HFFc6 (cell line): Measurements from ENCODE around the gene IL37. TPM values are rescaled to one million over a fixed set of nuclear protein-coding genes. Genes with fewer than 3 reads are reported as not detected.

Source experiments
- DNase-seq: peaks from one replicate; pipeline ENCODE4 v3.0.0-alpha.2; 2018
- H3K27ac Mint-ChIP-seq: 2 replicates; pipeline ENCODE4 v1.8.0; 2020; ENCODE audit warnings: mild to moderate bottlenecking, mixed read lengths
- H3K27me3 Mint-ChIP-seq: 2 replicates; pipeline ENCODE4 v1.8.0; 2021; ENCODE audit warnings: mild to moderate bottlenecking, moderate library complexity, mixed read lengths; ENCODE audit not compliant: insufficient read depth
- H3K36me3 Mint-ChIP-seq: 2 replicates; pipeline ENCODE4 v1.8.0; 2021; ENCODE audit warnings: low read depth, mixed read lengths
- H3K4me1 Mint-ChIP-seq: 2 replicates; pipeline ENCODE4 v1.8.0; 2020; ENCODE audit warnings: low read depth, mixed read lengths
- H3K4me3 Mint-ChIP-seq: 2 replicates; pipeline ENCODE4 v1.8.0; 2020; ENCODE audit warnings: mild to moderate bottlenecking, moderate library complexity, mixed read lengths
- H3K9me3 Mint-ChIP-seq: 2 replicates; pipeline ENCODE4 v1.8.0; 2020; ENCODE audit warnings: mild to moderate bottlenecking, mixed read lengths
- total RNA-seq, 6 experiments: library from RNA; stranded (reverse); fragmentation: NEBNext Ultra II Directional; extraction: Animal tissue kit (Norgen Biotek cat#: 25700); gene quantifications; 2 replicates in 1 of 6; 3 replicates in 5 of 6; pipeline ENCODE4 v1.2.3, GENCODE V29; 2021
- TF ChIP-seq, protein P1 (sequence below): fragments of 200-600 bp; sonication (generic); IDR thresholded peaks from 2 replicates; pipeline ENCODE4 v1.5.0; 2021; ENCODE audit warnings: antibody characterized with exemption, mild to moderate bottlenecking

The IL37 gene
- total RNA-seq, 6 experiments from 2014 or later: not detected

- TF ChIP-seq, protein P1, sequence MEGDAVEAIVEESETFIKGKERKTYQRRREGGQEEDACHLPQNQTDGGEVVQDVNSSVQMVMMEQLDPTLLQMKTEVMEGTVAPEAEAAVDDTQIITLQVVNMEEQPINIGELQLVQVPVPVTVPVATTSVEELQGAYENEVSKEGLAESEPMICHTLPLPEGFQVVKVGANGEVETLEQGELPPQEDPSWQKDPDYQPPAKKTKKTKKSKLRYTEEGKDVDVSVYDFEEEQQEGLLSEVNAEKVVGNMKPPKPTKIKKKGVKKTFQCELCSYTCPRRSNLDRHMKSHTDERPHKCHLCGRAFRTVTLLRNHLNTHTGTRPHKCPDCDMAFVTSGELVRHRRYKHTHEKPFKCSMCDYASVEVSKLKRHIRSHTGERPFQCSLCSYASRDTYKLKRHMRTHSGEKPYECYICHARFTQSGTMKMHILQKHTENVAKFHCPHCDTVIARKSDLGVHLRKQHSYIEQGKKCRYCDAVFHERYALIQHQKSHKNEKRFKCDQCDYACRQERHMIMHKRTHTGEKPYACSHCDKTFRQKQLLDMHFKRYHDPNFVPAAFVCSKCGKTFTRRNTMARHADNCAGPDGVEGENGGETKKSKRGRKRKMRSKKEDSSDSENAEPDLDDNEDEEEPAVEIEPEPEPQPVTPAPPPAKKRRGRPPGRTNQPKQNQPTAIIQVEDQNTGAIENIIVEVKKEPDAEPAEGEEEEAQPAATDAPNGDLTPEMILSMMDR: no peak
- Mint-ChIP-seq H3K9me3 (no peaks in the 10 kb centered on the region), H3K4me3 (no peak overlapping the region), H3K27me3 (peaks cover 3% of the 10 kb centered on the region; the same call in 1 of the 2 replicates), H3K36me3 (peaks cover 5% of the 10 kb centered on the region; the same call in 1 of the 2 replicates), H3K4me1 (peaks cover 6% of the 10 kb centered on the region), H3K27ac (no peak overlapping the region)
- DNase-seq: no peak
Measured at GRCh38 chr2:112915300-112916144, 4.6 kb downstream of the IL37 start.

DNA sequence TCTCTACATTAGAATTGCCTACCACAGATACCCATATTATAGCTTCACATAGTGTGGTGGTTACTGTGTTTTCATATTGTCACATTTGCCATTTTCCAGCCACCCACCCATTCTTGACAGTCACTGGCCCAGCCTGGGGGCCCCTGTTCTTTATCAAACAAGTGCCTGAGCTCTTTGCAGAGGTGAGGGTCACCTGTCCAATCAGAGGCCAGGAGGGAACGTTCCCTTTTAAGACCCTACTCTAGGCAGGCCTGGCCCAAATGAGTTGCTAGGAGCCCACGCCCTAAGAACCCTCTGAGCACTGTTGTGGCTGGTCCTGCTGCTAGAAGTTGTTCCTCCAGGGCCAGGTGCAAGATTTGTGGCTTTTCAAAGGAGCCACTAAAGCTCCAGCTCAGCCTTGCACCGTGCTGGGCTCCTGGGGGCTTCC is 5.2 kb downstream of the IL37 start:
- Mint-ChIP-seq H3K27ac (no peak overlapping the region), H3K4me3 (no peak overlapping the region), H3K36me3 (peaks cover 5% of the 10 kb centered on the region; the same call in 1 of the 2 replicates), H3K27me3 (peaks cover 3% of the 10 kb centered on the region; the same call in 1 of the 2 replicates), H3K9me3 (no peaks in the 10 kb centered on the region), H3K4me1 (peaks cover 13% of the 10 kb centered on the region)
- TF ChIP-seq, protein P1: no peak
- DNase-seq: no peak

DNA sequence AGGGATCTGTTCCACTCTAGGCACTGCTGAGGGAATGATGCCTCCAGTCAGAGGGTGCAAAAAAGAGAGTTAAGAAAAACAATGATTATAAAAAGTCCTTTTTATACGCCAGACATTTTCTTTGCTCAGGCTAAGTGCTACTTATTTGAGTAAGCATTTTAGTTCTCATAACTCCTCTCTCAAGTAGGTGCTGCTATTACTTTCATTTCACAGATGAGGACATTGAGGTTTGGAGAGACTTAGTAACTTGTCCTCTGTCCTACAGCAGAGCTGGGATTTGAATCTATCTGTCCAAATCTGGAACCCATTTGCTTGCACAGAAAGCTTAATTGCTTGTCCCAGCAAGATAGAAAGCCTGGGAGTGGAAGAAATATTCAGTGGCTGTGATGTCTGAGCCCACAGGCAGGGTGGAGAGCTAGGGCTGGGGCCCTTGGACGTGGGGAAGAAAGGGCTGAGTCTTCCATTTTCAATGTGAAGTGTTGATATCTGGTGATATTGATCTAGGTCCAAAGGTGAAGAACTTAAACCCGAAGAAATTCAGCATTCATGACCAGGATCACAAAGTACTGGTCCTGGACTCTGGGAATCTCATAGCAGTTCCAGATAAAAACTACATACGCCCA is 5.8 kb downstream of the IL37 start:
- peaks cover 13% of the 10 kb centered on the region for H3K4me1 Mint-ChIP-seq
- H3K9me3 Mint-ChIP-seq: no peaks in the 10 kb centered on the region
- DNase-seq: no peak
- peaks cover 5% of the 10 kb centered on the region; the same call in 1 of the 2 replicates for H3K36me3 Mint-ChIP-seq
- peaks cover 3% of the 10 kb centered on the region; the same call in 1 of the 2 replicates for H3K27me3 Mint-ChIP-seq
- TF ChIP-seq, protein P1: no peak
- H3K4me3 Mint-ChIP-seq: no peak overlapping the region
- H3K27ac Mint-ChIP-seq: no peak overlapping the region

DNA sequence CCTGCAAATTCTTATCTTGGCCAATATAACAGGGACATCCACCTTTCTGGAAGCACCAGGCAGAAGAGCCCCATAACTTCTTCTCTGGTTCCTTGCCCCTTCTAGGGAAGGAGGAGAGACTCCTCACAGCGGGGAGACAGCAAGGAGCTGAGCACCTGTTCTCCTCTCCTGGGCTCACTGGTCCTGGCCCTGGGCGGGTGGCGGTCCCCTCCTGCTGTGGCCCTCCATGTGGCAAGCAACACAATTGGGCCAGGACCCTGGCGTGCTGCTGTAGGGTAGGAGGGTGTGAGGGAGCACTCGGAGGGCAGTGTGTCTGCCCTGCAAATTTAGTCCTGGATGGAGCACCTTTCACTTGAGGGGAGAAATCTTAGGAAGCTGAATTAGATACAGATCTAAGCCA is 6.9 kb downstream of the IL37 start:
- DNase-seq: no peak
- H3K27ac Mint-ChIP-seq: no peak overlapping the region
- H3K27me3 Mint-ChIP-seq: peaks cover 3% of the 10 kb centered on the region; the same call in 1 of the 2 replicates
- H3K36me3 Mint-ChIP-seq: peaks cover 5% of the 10 kb centered on the region; the same call in 1 of the 2 replicates
- peaks cover 13% of the 10 kb centered on the region for H3K4me1 Mint-ChIP-seq
- no peaks in the 10 kb centered on the region for H3K9me3 Mint-ChIP-seq
- no peak overlapping the region for H3K4me3 Mint-ChIP-seq
- TF ChIP-seq, protein P1: no peak

- H3K9me3 Mint-ChIP-seq: no peaks in the 10 kb centered on the region
- no peak for DNase-seq
- H3K27me3 Mint-ChIP-seq: peaks cover 3% of the 10 kb centered on the region; the same call in 1 of the 2 replicates
- TF ChIP-seq, protein P1: no peak
- H3K27ac Mint-ChIP-seq: no peak overlapping the region
- H3K36me3 Mint-ChIP-seq: peaks cover 5% of the 10 kb centered on the region; the same call in 1 of the 2 replicates
- no peak overlapping the region for H3K4me3 Mint-ChIP-seq
- H3K4me1 Mint-ChIP-seq: peaks cover 13% of the 10 kb centered on the region
Measured at GRCh38 chr2:112918256-112918655, 7.3 kb downstream of the IL37 start.
